ENCODE results near the gene KMT2C.
"Not testable (repeated sequence)": the region's sequence is repeated elsewhere in the genome, so short reads cannot be mapped to it uniquely, and the experiment has no call there.

KMT2C gene

GRCh38 chr7:152441168-152441567 lies 5.4 kb upstream of the KMT2C start:
- DNase-seq = not testable (repeated sequence)

GRCh38 chr7:152438017-152438416 lies 2.2 kb upstream of the KMT2C start:
- not testable (repeated sequence) for DNase-seq

- not testable (repeated sequence) for DNase-seq
Observed at GRCh38 chr7:152436931-152437575, 1.2 kb upstream of the KMT2C start.

DNA sequence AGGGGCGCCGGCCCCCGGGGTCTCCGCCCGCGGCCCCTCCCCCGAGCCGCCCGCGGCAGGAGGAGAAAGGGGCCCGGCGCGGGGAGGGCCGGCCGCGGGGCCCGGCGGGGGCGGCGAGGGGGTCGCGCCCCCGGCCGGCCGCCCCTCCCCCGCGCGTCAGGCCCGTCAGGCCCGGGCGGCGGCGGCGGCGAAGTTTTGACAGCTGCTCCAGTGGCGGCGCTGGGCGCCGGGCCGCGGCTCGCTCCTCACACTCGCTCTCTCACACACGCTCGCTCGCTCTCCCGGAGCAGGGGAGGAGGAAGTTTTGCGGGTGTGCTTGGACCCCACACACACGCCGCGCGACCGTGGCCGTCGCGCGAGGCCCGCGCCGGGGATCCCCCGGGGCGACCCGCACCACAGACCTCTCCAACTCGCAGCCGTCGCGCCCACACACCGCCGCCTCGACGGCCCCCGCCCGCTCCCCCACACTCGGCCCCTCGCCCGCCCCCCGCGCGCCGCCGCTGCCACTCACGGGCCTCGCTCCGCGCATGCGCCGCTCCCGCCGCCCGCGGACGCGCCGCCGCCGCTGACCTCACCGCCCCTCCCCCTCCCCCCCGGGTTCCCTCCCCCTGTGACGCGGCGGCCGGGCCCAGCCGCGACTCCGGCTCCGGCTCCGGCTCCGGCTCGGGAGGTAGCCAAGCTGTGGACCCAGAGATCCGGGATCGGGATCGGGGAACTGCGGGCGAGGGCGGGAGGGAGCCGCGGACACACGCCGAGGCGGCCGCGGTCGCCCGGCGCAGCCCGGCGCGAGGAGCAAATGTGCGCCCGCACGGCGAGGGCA lies 518 bp upstream of the KMT2C start:
- DNase-seq = peak; percentile 87

DNA sequence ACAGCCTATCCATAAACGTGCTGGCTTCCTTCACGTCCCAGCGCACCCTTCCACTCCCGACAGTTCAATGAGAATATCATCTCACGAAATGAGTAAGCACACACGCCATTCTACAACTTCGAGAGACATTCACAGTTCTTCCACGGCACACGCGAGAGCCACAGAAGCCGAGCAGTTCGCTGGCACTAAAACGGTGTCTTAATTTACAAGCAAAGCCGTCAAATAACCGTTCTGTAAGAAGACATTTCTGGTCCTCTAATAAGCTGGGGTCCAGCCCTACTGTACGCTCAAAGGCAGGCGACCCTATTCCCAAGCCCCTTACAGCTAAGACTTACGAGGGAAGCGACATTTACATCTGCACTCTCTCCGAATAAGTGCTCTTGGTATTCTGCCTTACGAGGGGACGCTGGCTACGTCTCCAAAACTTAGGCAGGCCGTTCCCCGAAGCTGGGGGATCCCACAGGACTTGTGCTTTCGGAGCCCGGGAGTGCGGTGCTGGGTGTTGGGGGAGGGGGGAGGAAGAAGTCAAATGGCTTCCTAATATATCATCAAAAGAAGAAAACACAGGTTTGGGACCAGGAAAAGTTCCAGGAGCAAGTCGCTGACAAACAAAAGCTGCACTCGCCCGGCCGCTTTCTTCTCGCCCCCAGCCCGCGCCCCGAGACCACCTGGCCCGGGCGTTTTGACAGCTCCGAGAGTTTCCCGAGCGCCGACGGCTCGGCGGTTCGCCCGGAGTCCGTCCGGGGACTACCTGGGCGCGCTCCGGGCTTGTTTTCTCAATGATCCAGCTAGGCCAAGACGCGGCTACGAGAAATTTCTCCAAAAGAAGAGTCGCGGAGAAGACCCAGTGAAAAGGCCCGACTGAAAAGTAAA lies 1.1 kb downstream of the KMT2C start:
- peak; percentile 1 for DNase-seq

DNA sequence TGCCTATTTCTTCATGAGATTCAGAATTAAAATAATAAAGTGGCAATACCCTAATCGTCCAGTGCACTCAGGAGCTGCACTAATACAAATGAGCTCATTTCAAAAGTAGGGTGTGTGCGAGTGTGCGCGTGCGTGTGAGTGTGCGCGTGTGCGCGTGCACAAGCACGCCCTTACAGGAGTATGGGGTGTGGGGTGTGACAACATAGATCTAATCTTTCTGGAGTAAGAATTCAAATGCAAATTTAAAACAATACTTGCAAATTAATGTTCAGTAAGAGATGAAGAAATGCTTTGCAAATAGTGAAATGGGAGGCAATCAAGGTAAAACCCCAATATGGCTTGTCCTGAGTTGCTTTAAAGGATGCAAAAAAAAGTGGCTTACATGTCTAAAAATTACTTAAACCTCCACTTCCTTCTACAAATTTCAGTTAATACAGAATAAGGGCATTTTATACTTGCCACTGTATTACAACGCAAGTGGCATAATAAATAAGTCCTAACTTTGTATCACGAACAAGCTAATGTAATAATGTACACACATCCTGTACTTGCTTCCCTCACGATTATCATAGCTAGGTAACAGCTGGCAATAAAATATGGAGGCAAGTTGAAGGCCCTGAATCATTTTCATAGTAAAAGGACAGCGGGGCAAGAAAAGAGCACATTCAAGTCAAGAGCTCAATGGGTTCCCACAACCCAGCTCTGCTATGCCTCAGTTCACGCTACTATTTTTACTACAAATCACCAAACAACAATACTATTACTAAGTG lies 1.9 kb downstream of the KMT2C start:
- DNase-seq = not testable (repeated sequence)

GRCh38 chr7:152432735-152433134 lies 3.1 kb downstream of the KMT2C start:
- not testable (repeated sequence) for DNase-seq

GRCh38 chr7:152430854-152431253 lies 4.9 kb downstream of the KMT2C start:
- DNase-seq = no peak

DNA sequence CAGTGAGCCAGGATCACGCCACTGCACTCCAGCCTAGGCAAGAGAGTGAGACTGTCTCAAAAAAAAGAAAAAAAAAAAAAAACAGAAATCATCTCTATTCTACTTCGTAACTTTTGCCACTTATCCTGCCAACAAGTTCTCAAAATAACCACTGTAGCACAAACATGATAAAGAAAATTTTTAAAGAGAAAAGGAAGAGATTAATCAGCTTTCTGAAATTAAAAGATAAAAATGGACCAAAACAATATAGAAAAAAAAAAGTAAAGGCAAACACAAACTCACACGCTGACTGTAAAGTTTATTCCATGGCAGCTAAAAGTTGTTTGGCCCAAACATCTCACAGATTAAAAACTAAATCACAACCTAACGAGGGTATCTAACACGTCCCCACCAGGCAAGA lies 5.7 kb downstream of the KMT2C start:
- not testable (repeated sequence) for DNase-seq

DNA sequence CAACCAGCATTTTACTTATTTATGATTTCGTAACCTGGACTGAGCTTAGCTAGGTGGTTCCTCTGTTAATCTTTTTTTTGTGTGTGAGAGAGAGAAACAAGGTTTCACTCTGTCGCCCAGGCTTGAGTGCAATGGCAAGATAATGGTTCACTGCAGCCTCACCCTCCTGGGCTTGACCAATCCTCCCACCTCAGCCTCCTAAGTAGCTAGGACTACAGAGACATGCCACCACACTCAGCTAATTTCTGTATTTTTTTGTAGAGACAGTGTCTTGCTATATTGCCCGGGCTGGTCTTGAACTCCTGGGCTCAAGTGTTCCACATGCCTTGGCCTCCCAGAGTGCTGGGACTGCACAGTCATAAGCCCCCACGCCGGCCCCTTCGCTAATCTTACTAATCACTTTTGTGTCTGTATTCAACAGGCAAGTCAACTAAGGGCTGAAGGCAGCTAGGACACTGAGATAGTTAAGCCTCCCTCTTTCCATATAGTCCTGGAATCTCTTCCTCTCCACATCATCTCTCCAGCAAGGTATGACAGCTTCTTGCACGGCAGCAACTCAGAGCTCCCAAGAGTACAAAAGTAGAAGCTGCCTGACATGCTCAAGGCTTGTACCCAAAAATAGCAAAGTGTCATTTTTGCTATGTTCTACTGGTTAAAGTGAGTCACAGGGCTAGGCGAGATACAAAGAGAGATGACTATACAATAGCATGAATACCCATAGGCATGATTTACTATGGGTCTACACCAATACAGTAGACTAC lies 11.3 kb downstream of the KMT2C start:
- no peak for DNase-seq

- DNase-seq = no peak
Observed at GRCh38 chr7:152423991-152424347, 11.8 kb downstream of the KMT2C start.

- not testable (repeated sequence) for DNase-seq
Observed at GRCh38 chr7:152423171-152423570, 12.6 kb downstream of the KMT2C start.

- not testable (repeated sequence) for DNase-seq
Observed at GRCh38 chr7:152420950-152421349, 14.9 kb downstream of the KMT2C start.

GRCh38 chr7:152419473-152420429 lies 16.1 kb downstream of the KMT2C start:
- no peak for DNase-seq

- DNase-seq = no peak
Observed at GRCh38 chr7:152414779-152415178, 21.0 kb downstream of the KMT2C start.

GRCh38 chr7:152411389-152411788 lies 24.4 kb downstream of the KMT2C start:
- DNase-seq = no peak

- DNase-seq = no peak
Observed at GRCh38 chr7:152406491-152406890, 29.3 kb downstream of the KMT2C start.

DNA sequence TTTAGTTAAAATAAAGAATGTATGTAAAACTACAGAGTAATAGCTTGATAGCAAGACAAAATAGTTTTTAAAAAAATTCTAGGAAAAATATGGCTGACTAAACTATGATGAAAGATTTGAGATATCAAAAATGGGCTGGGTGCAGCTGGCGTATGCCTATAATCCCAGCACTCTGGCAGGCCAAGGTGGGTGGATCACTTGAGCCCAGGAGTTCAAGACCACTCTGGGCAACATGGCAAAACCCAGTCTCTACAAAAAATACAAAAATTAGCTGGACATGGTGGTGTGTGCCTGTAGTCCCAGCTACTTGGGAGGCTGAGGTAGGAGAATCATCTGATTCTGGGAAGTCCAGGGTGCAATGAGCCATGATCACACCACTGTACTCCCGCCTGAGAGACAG lies 29.8 kb downstream of the KMT2C start:
- DNase-seq = not testable (repeated sequence)

DNA sequence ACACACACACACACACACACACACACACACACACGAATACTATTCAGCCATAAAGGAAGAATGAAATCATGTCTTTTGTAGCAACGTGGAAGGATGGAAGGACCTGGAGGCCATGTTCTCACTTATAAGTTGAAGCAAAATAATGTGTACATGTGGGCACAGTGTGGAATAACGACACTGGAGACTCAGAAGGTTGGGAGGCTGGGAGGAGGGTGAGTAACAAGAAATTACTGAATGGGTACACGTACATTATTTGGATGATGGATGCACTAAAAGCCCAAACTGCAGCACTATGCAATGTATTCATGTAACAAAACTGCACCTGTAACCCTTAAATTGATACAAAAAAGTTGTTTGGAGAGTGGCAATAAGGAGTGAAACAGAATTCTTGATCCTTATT lies 32.1 kb downstream of the KMT2C start:
- DNase-seq = no peak

- no peak for DNase-seq
Observed at GRCh38 chr7:152402384-152403250, 33.2 kb downstream of the KMT2C start.

Data from NCI-H1105 (cell line).